ENCODE results near the gene PHACTR3.

GRCh38 chr20:59698598-59698997 lies 94.3 kb downstream of the PHACTR3 start:
- TF ChIP-seq CTCF (IDR thresholded peaks at IDR 0.05; ENCODE audit: control extremely low read depth in 1 of 3, insufficient read depth in 1 of 3, low read depth in 1 of 3, low read length in 3 of 3) (no peak), EP300 (IDR thresholded peaks at IDR 0.05; ENCODE audit: borderline replicate concordance in 1 of 2, low read depth in 2 of 2, low read length in 2 of 2) (no peak), FOSL1 (IDR thresholded peaks at IDR 0.05; ENCODE audit: insufficient read depth, low read depth, low read length) (no peak), CREB1 (IDR thresholded peaks at IDR 0.05) (no peak), POLR2AphosphoS5 (IDR thresholded peaks at IDR 0.05; ENCODE audit: low read depth, low read length) (no peak), ATF3 (IDR thresholded peaks at IDR 0.05; ENCODE audit: insufficient read depth, low read depth, low read length) (no peak)
